HG03558 (cell line): Measurements from ENCODE around the gene SLC28A1.
"Not testable (repeated sequence)": the region's sequence is repeated elsewhere in the genome, so short reads cannot be mapped to it uniquely, and the experiment has no call there.

Source experiments
- ATAC-seq: cut with Tn5 transposase; IDR thresholded peaks from one replicate; pipeline ENCODE4 v1.9.1; 2021; ENCODE audit warnings: moderate number of reproducible peaks; ENCODE audit not compliant: unreplicated experiment; ENCODE audit errors: extremely low read depth

The SLC28A1 gene

GRCh38 chr15:84961707-84962106, 77.2 kb downstream of the SLC28A1 start:
- ATAC-seq, result no peak

- ATAC-seq, result no peak
These were observed 78.5 kb downstream of the SLC28A1 start for GRCh38 chr15:84962955-84963354.

GRCh38 chr15:84967380-84967779, 82.9 kb downstream of the SLC28A1 start:
- ATAC-seq, result no peak

GRCh38 chr15:84968301-84968700, 83.8 kb downstream of the SLC28A1 start:
- ATAC-seq, result no peak

GRCh38 chr15:84969257-84969656, 84.8 kb downstream of the SLC28A1 start:
- ATAC-seq, result no peak

- no peak for ATAC-seq
These were observed 86.4 kb downstream of the SLC28A1 start for GRCh38 chr15:84970843-84971242.

- no peak for ATAC-seq
These were observed 89.3 kb downstream of the SLC28A1 start for GRCh38 chr15:84973492-84974460.

- no peak for ATAC-seq
These were observed 91.4 kb downstream of the SLC28A1 start for GRCh38 chr15:84975871-84976351.

- no peak for ATAC-seq
These were observed 92.4 kb downstream of the SLC28A1 start for GRCh38 chr15:84976746-84977345.

- no peak for ATAC-seq
These were observed 95.2 kb downstream of the SLC28A1 start for GRCh38 chr15:84979651-84980050.

GRCh38 chr15:84980196-84981053, 96.0 kb downstream of the SLC28A1 start:
- peak; percentile 27 for ATAC-seq

- peak; percentile 38 for ATAC-seq
These were observed 96.7 kb downstream of the SLC28A1 start for GRCh38 chr15:84981054-84981710.

GRCh38 chr15:84981711-84982300, 97.3 kb downstream of the SLC28A1 start, which contains the start of gene PDE8A:
Gene PDE8A (plus strand): TSS chr15:84981856. CDS start chr15:84982163, 307 bp downstream.
- ATAC-seq, result peak; percentile 6

- ATAC-seq, result no peak
These were observed 97.9 kb downstream of the SLC28A1 start for GRCh38 chr15:84982301-84982920.

- ATAC-seq, result no peak
These were observed 98.8 kb downstream of the SLC28A1 start for GRCh38 chr15:84983294-84983693.

- no peak for ATAC-seq
These were observed 99.2 kb downstream of the SLC28A1 start for GRCh38 chr15:84983711-84984110.

- no peak for ATAC-seq
These were observed 100.7 kb downstream of the SLC28A1 start for GRCh38 chr15:84985158-84985557.

- ATAC-seq, result not testable (repeated sequence)
These were observed 102.9 kb downstream of the SLC28A1 start for GRCh38 chr15:84987351-84987750.
